GM12874 (cell line): ENCODE measurements around the gene TMEM91.

Source experiments
- TF ChIP-seq, protein P1 (sequence below): IDR thresholded peaks from 2 replicates; pipeline ENCODE4 v1.5.1; 2011; ENCODE audit warnings: low read depth, mild to moderate bottlenecking, control low read depth, low read length, moderate library complexity; ENCODE audit not compliant: insufficient read depth

Gene TMEM91

DNA sequence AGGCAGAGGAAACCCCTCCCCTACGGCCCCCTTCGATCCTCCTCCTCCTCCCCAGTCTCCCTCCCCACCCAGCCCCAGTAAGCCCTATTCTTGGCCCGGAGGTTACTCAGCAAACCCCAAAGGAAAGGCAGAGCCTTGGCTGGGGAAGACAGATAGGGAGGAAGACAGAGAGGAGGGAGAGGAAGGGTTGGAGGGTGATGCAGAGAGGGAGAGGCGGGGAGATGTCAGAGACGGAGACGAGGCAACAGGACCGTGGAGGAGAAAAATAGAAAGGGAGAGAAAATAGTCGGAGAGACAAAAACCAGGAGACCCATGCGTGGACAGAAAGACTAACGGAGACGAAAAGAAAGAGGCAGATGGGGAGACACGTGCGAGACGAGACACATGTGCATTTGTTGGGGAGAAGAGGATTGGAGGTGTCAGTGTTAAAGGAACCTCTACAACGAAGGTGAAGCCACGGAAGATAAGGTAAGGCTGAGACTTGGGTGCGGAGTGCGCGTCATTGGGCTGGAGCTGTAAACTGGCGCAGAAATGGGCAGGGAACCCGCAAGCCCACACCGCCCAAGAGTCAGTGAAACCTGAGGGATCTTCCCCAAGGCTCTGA lies 25.5 kb upstream of the TMEM91 start:
- TF ChIP-seq, protein P1, sequence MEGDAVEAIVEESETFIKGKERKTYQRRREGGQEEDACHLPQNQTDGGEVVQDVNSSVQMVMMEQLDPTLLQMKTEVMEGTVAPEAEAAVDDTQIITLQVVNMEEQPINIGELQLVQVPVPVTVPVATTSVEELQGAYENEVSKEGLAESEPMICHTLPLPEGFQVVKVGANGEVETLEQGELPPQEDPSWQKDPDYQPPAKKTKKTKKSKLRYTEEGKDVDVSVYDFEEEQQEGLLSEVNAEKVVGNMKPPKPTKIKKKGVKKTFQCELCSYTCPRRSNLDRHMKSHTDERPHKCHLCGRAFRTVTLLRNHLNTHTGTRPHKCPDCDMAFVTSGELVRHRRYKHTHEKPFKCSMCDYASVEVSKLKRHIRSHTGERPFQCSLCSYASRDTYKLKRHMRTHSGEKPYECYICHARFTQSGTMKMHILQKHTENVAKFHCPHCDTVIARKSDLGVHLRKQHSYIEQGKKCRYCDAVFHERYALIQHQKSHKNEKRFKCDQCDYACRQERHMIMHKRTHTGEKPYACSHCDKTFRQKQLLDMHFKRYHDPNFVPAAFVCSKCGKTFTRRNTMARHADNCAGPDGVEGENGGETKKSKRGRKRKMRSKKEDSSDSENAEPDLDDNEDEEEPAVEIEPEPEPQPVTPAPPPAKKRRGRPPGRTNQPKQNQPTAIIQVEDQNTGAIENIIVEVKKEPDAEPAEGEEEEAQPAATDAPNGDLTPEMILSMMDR: no peak

- TF ChIP-seq, protein P1: no peak
These were observed 24.7 kb upstream of the TMEM91 start for GRCh38 chr19:41351339-41352245.

GRCh38 chr19:41352279-41352608 lies 24.1 kb upstream of the TMEM91 start:
- TF ChIP-seq, protein P1: no peak

GRCh38 chr19:41352609-41353465 lies 23.5 kb upstream of the TMEM91 start:
- TF ChIP-seq, protein P1: peak; percentile 84

- TF ChIP-seq, protein P1: peak; percentile 92
These were observed 22.6 kb upstream of the TMEM91 start, which contains the start of gene TGFB1 for GRCh38 chr19:41353466-41354342. Gene TGFB1 (minus strand): TSS chr19:41353922. CDS start chr19:41353044, 878 bp downstream.

GRCh38 chr19:41354343-41354953 lies 21.9 kb upstream of the TMEM91 start:
- TF ChIP-seq, protein P1: no peak
